Natural killer cell (primary cell): Measurements from ENCODE around the gene PTGIS. TPM values are rescaled to one million over a fixed set of nuclear protein-coding genes. Genes with fewer than 3 reads are reported as not detected.

Experiments
- ATAC-seq, 3 donors: fragments of 150-1000 bp in 2 of 3; fragments of 200-7000 bp in 1 of 3; cut with Tn5 transposase; 1 replicate in 1 of 3; 2 replicates in 2 of 3; pipeline ENCODE4 v1.10.0; 2021; ENCODE audit warnings: mild to moderate bottlenecking in 2 of 3, moderate library complexity in 2 of 3
- DNase-seq, 2 donors: peaks; one replicate each; pipeline versions ENCODE4 v3.0.0 to v3.0.0-alpha.2; 2013 to 2021; ENCODE audit warnings: mixed read lengths in 1 of 2
- H3K27ac ChIP-seq: one replicate; pipeline ENCODE4 v1.5.1; 2013; ENCODE audit warnings: mild to moderate bottlenecking, low read length
- H3K27me3 ChIP-seq: one replicate; pipeline ENCODE4 v1.6.1; 2013; ENCODE audit warnings: low read length; ENCODE audit not compliant: control insufficient read depth, insufficient read depth
- H3K36me3 ChIP-seq: one replicate; pipeline ENCODE4 v1.6.1; 2013; ENCODE audit warnings: low read length; ENCODE audit not compliant: control insufficient read depth, insufficient read depth
- H3K4me1 ChIP-seq: one replicate; pipeline ENCODE4 v1.6.1; 2013; ENCODE audit warnings: low read length; ENCODE audit not compliant: control insufficient read depth, insufficient read depth
- H3K4me3 ChIP-seq: one replicate; pipeline ENCODE4 v1.5.1; 2013; ENCODE audit warnings: low read length
- H3K9me3 ChIP-seq: one replicate; pipeline ENCODE4 v1.6.1; 2013; ENCODE audit warnings: low read length; ENCODE audit not compliant: control insufficient read depth, insufficient read depth
- H3K27ac Mint-ChIP-seq, 2 donors: one replicate each; pipeline ENCODE4 v1.8.0; 2022; ENCODE audit warnings: mild to moderate bottlenecking in 2 of 2, mixed read lengths in 2 of 2, moderate library complexity in 1 of 2
- H3K27me3 Mint-ChIP-seq, 2 donors: one replicate each; pipeline ENCODE4 v1.8.0; 2022; ENCODE audit warnings: low read depth in 2 of 2, mixed read lengths in 2 of 2
- H3K36me3 Mint-ChIP-seq: one replicate; pipeline ENCODE4 v1.8.0; 2022; ENCODE audit warnings: mixed read lengths
- H3K4me1 Mint-ChIP-seq, 2 donors: one replicate each; pipeline ENCODE4 v1.8.0; 2022; ENCODE audit warnings: mixed read lengths in 2 of 2
- H3K4me3 Mint-ChIP-seq: one replicate; pipeline ENCODE4 v1.8.0; 2022; ENCODE audit warnings: mild to moderate bottlenecking, moderate library complexity, mixed read lengths
- H3K9me3 Mint-ChIP-seq, 2 donors: one replicate each; pipeline ENCODE4 v1.8.0; 2022; ENCODE audit warnings: mixed read lengths in 2 of 2
- CTCF ChIP-seq: fragments of 200-600 bp; IDR thresholded peaks from one replicate; pipeline ENCODE4 v1.8.0; 2022; ENCODE audit warnings: antibody characterized with exemption
- WGBS: methylation state at CpG from one replicate; pipeline ENCODE4 v1.1.7; 2013; ENCODE audit warnings: missing lambda C conversion rate; ENCODE audit not compliant: insufficient coverage; 5-methylcytosine and 5-hydroxymethylcytosine counted together
- intact Hi-C: fragments of 100-400 bp; cut with micrococcal nuclease; formaldehyde crosslinking; loops from one replicate; pipeline ENCODE4 v1.14.2; 2022
- total RNA-seq, 4 donors: library from RNA; stranded (reverse); fragments of 120-200 nt in 1 of 4; gene quantifications; one replicate each; pipeline versions ENCODE4 v1.2.3 to v1.2.4, GENCODE V29; 2013 to 2022

PTGIS gene
- total RNA-seq, 3 donors from 2014 or later (not counting 1 experiment from before 2014, with no cell fraction given), result not detected

GRCh38 chr20:49540687-49541435 lies 27.1 kb downstream of the PTGIS start:
- H3K9me3 Mint-ChIP-seq, result peaks cover 0 to 3% of the 10 kb centered on the region in 2 donors
- 91% methylated on average over 15 of the region's 15 CpGs for WGBS
- ATAC-seq (no peak), DNase-seq (no peak)
- no peak for TF ChIP-seq CTCF
- Histone ChIP-seq H3K4me3 (no peak overlapping the region), H3K36me3 (no peaks in the 10 kb centered on the region), H3K27me3 (no peaks in the 10 kb centered on the region), H3K9me3 (peaks cover 10% of the 10 kb centered on the region), H3K27ac (no peak overlapping the region), H3K4me1 (peaks cover 3% of the 10 kb centered on the region)
- H3K27ac Mint-ChIP-seq, result no peak overlapping the region
- no peaks in the 10 kb centered on the region for H3K36me3 Mint-ChIP-seq
- H3K4me3 Mint-ChIP-seq, result no peak overlapping the region
- peaks cover 0 to 10% of the 10 kb centered on the region in 2 donors for H3K4me1 Mint-ChIP-seq
- H3K27me3 Mint-ChIP-seq, result peaks cover 3 to 10% of the 10 kb centered on the region in 2 donors
- intact Hi-C loops, result loop anchor here (1.0 kb wide), 2 partner anchors 68 to 387 kb away; no protein-coding TSS in a partner anchor

DNA sequence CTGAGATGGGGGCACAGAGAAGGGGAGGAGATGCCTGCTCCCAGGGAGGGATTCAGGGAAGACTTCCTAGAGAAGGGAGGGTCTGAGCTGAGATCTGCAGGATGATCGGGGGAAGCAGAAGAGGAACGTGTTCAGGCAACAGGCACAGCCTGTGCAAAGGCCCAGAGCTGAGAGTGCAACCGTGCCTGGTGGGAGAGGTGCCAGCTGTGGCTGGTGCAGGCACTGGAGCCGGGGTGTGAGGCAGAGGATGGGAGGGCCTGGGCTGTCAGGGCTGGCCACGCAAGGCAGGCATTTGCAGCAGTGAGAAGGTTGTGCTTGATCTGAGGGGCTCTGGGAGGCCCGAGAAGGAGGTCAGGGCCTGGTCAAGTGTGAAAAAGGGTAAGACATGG lies 27.7 kb downstream of the PTGIS start:
- H3K9me3 ChIP-seq, result peaks cover 4% of the 10 kb centered on the region
- WGBS, result 87% methylated on average over 6 of the region's 6 CpGs
- Mint-ChIP-seq H3K27ac (no peak overlapping the region), H3K36me3 (no peaks in the 10 kb centered on the region), H3K9me3 (peaks cover 0 to 1% of the 10 kb centered on the region in 2 donors), H3K4me1 (peaks cover under 1 to 10% of the 10 kb centered on the region in 2 donors), H3K4me3 (no peak overlapping the region), H3K27me3 (peaks cover 6 to 9% of the 10 kb centered on the region in 2 donors)
- TF ChIP-seq CTCF, result no peak
- no peaks in the 10 kb centered on the region for H3K27me3 ChIP-seq
- intact Hi-C loops, result no loop called here
- H3K4me1 ChIP-seq, result peaks cover 3% of the 10 kb centered on the region
- no peak for DNase-seq
- H3K36me3 ChIP-seq, result no peaks in the 10 kb centered on the region
- H3K27ac ChIP-seq, result no peak overlapping the region
- ATAC-seq, result no peak
- no peak overlapping the region for H3K4me3 ChIP-seq

DNA sequence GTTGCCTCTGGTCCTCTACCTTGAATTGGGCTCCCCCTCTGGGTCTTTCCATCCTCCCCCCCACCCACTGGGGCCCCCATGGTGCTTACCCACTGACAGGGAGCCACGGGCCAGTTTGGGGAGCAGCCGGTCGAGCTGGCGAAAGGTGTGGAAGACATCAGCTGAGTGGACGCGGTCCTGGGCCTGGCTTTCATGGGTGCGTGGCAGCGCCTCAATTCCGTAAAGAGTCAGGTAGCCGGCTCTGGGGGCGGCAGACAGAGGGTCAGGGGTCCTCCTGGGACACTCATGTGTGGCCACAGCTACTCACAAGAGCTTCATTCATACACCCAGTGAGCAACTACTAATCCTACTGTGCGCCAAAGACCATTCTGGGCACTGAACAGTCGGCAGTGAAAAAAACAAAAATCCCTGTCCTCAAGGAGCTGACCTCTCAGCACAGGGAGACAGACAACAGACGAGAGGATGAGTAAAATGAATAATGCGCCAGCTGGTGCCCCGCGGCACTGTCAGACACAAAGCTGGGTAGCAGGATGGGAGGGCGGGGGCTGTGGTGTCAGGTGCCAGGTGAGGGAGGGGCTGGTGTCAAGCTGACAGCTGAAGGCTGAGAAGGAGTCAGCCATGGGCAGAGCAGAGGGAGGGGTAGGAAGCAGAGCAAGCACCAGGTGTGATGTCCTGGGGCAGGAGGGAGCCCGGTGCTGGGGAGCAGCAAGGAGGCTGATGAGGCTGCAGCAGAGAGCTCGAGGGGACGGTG lies 28.3 kb downstream of the PTGIS start:
- Mint-ChIP-seq H3K4me1 (peaks cover 6 to 16% of the 10 kb centered on the region in 2 donors), H3K36me3 (no peaks in the 10 kb centered on the region), H3K27me3 (peaks cover 6 to 7% of the 10 kb centered on the region in 2 donors), H3K9me3 (no peaks in the 10 kb centered on the region), H3K4me3 (no peak overlapping the region), H3K27ac (no peak overlapping the region)
- ATAC-seq, result no peak
- H3K4me1 ChIP-seq, result peaks cover 5% of the 10 kb centered on the region
- no peak for DNase-seq
- intact Hi-C loops, result no loop called here
- H3K9me3 ChIP-seq, result no peaks in the 10 kb centered on the region
- no peak for TF ChIP-seq CTCF
- no peaks in the 10 kb centered on the region for H3K27me3 ChIP-seq
- no peak overlapping the region for H3K27ac ChIP-seq
- H3K4me3 ChIP-seq, result no peak overlapping the region
- H3K36me3 ChIP-seq, result no peaks in the 10 kb centered on the region
- WGBS, result 93% methylated on average over 21 of the region's 21 CpGs
